Head of caudate nucleus (tissue), 42 donors: Measurements from ENCODE around the gene CBFA2T3.
A peak's percentile ranks its signal among the peaks of the same experiment; 100 is the strongest.
"Not testable (repeated sequence)": the region's sequence is repeated elsewhere in the genome, so short reads cannot be mapped to it uniquely, and the experiment has no call there.

Experiments
- DNase-seq, 42 donors: peaks; one replicate each; pipeline versions ENCODE4 v3.0.0 to v3.0.0-alpha.2; 2020 to 2021; ENCODE audit warnings: mixed read lengths in 7 of 42
- intact Hi-C: fragments of 100-400 bp; cut with DNase I; formaldehyde crosslinking; loops from one replicate; pipeline ENCODE4 v1.15.0; 2022

Gene CBFA2T3

DNA sequence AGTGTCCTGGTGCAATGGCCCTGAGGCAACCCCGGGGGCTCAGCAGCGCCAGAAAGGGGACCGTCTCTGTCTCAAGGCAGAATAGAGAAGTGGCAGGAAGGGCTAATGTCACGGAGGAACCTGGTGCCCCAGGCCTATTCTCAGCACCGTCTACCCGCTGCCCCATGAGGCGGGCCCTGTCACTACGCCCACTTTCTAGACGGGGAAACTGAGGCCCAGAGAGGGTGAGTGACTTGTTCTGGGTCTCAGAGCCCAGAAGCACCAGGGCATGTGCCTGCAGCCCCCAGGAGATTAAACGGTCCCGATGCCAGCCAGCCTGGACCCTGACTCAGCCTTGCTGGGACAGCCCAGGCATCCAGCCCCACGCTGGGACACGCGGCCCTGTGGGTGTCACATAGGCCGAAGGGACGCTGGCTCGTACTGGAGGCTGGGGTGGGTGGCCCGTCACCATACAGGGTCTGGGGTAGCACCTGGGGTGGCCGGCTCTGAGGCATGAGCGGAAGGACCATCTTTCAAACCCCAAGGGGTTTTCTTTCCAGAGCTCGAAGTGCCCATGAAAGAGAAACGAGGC is 70.4 kb downstream of the CBFA2T3 start:
- intact Hi-C loops, result no loop called here
- DNase-seq, result no peak

DNA sequence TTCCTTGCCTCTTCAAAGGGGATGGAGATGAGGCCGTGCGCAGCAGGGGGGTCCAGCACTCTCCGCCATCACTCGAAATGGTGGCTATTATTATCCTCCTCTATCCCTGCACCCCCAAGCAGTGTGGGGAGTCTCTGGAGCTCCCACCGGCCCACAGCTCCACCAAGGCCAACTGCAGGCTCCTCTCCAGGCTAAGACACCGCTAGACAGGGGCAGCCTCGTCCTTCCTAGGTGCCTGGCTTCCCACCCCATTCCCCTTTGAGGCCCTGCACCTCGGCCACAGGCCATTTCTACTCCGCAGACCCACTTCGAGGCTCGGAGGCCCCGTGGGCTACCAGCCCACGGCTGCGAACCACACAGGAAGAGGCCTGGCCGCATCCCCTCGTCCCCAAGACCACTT is 71.0 kb downstream of the CBFA2T3 start:
- no peak for DNase-seq
- intact Hi-C loops, result no loop called here

DNA sequence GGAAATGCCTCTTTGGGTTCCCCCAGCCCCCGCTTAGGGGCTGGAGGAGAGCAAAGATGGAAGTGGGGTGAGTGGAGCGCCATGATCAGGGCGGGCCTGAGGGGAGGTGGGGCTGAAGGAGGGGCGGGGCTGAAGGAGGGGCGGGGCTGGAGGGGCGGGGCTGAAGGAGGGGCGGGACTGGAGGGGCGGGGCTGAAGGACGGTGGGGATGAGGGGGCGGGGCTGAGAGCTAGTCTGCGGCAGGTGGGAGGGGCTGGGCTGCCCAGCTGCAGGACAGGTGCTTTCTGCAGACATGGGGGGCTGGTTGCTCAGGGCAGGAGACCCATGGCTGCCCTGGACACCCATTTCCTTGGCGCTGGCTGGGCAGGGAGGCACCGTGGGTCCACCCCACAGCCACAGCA is 71.4 kb downstream of the CBFA2T3 start:
- no peak for DNase-seq
- intact Hi-C loops, result no loop called here

- peak in 9 of 42 donors; percentile 8 to 43 (median 29) for DNase-seq
- intact Hi-C loops, result no loop called here
Measured at GRCh38 chr16:88904676-88905365, 72.2 kb downstream of the CBFA2T3 start.

- intact Hi-C loops, result no loop called here
- no peak for DNase-seq
Measured at GRCh38 chr16:88903267-88903666, 73.7 kb downstream of the CBFA2T3 start.

DNA sequence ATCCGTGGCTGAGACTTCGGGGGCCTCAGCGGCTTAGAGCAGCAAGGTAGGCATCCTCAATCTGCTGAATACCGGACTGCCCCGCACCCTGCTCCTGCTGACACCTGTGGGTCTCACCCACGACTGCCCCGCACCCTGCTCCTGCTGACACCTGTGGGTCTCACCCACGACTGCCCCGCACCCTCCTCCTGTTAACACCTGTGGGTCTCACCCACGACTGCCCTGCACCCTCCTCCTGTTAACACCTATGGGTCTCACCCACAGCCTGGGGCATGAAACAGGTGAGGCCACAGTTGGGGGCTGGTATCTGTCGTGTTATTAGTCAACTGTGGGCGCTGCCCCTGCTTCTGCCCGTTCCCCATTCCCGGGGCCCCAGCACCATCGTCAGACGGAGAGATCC is 74.3 kb downstream of the CBFA2T3 start:
- DNase-seq, result no peak
- intact Hi-C loops, result no loop called here

GRCh38 chr16:88901718-88902337 is 75.2 kb downstream of the CBFA2T3 start:
- DNase-seq, result no peak
- intact Hi-C loops, result no loop called here

GRCh38 chr16:88900662-88901052 is 76.3 kb downstream of the CBFA2T3 start:
- intact Hi-C loops, result no loop called here
- DNase-seq, result no peak

- intact Hi-C loops, result no loop called here
Measured at GRCh38 chr16:88899901-88900661, 76.9 kb downstream of the CBFA2T3 start.

DNA sequence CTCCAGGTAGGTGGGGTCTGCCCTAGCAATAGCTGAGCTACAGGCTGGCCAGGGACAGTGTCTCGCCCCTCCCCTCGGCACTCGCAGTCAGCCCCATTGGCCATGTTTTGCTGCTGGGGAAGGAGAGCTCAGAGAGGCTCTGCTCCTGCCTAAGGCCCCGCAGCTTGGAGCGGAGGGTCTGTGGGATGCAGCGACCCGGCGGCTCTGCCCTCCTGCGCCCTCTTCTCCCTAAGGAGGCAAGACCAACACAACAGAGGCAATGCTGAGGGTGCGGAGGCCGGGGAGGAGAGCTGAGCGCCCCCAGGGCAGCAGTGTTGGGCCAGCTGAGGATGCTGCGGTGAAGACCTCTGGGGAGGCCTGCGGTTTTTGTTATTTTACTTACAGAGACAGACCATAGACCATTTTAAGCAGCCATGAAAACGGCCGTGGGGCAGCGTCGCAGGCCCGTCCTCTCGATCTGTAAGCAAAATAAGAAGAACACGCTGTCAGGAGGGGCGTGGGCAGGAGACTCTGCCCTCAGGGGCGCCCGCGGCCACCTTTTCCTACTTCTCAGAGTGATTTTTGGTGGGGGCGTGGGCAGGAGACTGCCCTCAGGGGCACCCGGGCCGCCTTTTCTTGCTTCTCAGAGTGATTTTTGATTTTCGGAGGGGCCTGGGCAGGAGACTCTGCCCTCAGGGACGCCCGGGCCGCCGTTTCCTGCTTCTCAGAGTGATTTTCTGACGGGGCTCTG is 79.1 kb downstream of the CBFA2T3 start:
- intact Hi-C loops, result no loop called here
- DNase-seq, result no peak

More at GRCh38 chr16:88899901-88900661, 76.9 kb downstream of the CBFA2T3 start:
- DNase-seq, result no peak

DNA sequence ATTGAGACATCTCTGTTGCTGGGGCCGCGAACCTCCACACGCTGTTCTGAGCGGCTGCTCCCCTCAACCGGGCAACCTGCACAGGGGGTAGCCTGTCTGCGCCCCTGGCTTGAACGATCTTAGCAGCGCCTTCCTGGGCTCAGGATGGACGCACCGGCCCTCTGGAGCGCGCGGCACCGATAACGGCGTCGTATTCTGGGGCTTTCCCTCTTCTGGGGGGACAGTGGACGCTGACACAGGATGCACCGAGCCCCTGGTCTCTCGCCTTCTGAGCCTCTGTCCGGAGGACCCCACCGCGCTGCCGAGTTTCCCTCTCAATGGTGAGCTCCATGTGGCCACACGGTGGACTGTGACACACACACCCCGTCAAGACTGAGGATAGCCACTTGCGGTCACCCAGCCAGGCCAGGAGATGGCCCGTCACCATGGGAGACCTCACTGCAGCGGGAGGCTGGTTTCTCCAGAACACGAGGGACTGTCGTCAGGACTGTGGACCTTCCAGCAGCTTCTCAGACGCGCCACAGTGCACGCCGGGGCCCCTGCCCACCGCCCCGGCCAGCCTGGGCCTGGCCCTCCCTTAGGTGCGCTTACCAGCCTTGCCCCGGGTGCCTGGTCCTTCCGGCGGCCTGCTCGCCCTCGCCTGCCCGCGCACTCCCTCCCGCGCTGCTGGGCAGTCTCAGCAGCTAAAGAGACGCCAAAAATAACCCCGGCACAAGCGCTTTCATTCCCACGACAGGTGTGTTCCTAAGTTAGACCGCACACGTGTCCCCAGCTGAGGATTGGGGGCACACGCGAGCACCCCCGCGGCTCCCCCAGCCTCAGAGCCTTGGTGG is 80.6 kb downstream of the CBFA2T3 start:
- intact Hi-C loops, result no loop called here
- DNase-seq, result no peak

GRCh38 chr16:88895335-88895734 is 81.7 kb downstream of the CBFA2T3 start:
- no peak for DNase-seq
- intact Hi-C loops, result no loop called here

DNA sequence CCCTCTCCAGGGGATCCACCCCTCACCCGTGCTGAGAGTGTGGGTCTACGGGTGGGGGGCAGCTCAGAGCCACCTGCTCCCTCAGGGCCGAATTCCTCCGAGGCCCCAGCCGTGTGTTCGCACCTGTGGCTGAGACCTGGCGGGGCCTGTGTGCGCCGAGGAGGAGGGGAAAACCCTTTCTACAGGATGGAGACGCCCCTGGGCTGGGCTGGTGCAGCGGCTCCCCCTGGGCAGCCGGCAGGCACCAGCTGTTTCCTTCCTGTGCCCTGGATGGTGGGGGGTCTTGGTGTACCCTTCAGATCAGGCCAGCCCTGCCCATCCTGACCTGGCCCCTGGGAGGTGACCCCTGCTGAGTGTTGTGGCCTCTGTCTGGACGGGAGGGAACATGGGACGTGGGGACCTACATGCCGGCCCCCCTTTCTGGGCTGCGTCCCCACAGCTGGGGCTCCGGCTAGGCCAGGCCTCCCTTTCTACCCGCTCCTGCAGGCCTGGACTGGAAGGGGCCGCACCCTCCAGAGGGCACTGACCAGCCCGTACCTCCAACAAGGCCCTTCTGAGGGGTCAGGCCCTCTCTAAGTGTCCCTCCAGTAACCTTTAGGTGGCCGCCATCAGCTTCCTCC is 82.2 kb downstream of the CBFA2T3 start:
- no peak for DNase-seq
- intact Hi-C loops, result no loop called here

DNA sequence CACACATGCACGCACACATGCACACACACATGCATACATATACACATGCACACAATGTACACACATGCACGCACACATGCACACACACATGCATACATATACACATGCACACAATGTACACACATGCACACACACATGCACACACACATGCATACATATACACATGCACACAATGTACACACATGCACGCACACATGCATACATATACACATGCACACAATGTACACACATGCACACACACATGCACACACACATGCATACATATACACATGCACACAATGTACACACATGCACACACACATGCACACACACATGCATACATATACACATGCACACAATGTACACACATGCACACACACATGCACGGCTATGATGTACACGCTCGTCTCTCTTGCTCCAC is 82.7 kb downstream of the CBFA2T3 start:
- intact Hi-C loops, DNase-seq: not testable (repeated sequence)

GRCh38 chr16:88893127-88893968 is 83.7 kb downstream of the CBFA2T3 start:
- intact Hi-C loops, result no loop called here
- DNase-seq, result peak in 39 of 42 donors; percentile 24 to 87 (median 56)

DNA sequence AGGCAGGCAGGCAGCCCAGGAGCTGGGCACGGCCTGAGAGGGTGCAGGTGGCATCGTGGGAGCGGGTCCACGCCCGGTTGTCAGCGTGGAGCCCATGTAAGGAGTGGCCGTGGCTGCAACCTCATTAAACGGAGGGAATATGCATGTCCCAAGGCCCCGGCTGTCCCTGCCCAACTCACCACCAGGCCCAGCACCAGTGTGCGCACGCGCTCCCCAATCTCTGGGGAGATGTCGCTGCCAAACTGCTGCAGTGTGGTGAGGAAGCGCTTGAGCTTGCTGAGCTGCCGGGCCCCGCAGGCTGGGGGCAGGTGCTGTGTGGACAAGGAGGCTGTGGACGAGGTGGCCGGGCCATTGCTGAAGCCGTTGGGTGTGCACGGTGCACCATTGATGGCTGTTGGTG is 84.9 kb downstream of the CBFA2T3 start:
- DNase-seq, result no peak
- intact Hi-C loops, result no loop called here

DNA sequence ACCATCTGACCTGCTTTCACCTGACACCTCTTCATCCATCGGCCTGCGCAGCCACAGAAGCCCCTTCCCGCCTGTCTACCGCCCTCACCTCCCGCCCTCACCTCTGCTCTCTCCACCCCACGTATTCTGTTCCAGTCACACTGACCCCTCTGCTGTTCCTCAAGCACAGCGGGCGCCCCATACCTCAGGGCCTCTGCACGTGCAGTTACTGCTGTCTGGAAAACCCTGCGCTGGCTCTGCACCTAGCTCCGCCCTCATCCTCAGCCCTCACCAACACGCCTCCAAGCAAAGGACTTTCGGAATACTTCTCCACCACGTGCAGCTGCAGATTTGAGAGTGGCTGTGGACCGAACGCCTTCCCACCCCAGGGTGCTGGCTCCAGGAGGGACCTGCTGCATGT is 85.9 kb downstream of the CBFA2T3 start:
- no peak for DNase-seq
- intact Hi-C loops, result no loop called here
